DOHH2 (cell line): ENCODE results near the gene GAB2.

Source experiments
- CTCF ChIP-seq: fragments of 200-600 bp; sonication (generic); IDR thresholded peaks from one replicate; pipeline ENCODE4 v1.5.1; 2014; ENCODE audit warnings: antibody characterized with exemption, mild to moderate bottlenecking, low read depth, low read length; ENCODE audit not compliant: poor library complexity, severe bottlenecking
- EZH2phosphoT487 ChIP-seq: fragments of 200-600 bp; sonication (generic); IDR thresholded peaks from 2 replicates; pipeline ENCODE4 v1.6.1; 2017; ENCODE audit warnings: borderline replicate concordance, mild to moderate bottlenecking, antibody characterized with exemption, low read length, moderate library complexity, mixed read lengths

GRCh38 chr11:78170413-78170812 is 247.2 kb downstream of the GAB2 start:
- no peak for TF ChIP-seq CTCF
- no peak for TF ChIP-seq EZH2phosphoT487
